Mucosa of rectum (tissue), 2 donors: ENCODE data around the gene AKR1B15.
A peak's percentile ranks its signal among the peaks of the same experiment; 100 is the strongest.

Source experiments
- H3K27ac ChIP-seq, 2 donors: one replicate each; pipeline ENCODE4 v1.7.0; 2013; ENCODE audit warnings: inconsistent platforms in 2 of 2, low read depth in 2 of 2, low read length in 2 of 2
- H3K27me3 ChIP-seq, 2 donors: one replicate each; pipeline ENCODE4 v1.7.0; 2013; ENCODE audit warnings: low read length in 2 of 2; ENCODE audit not compliant: control insufficient read depth in 2 of 2, insufficient read depth in 2 of 2
- H3K36me3 ChIP-seq, 2 donors: one replicate each; pipeline ENCODE4 v1.7.0; 2013; ENCODE audit warnings: low read length in 2 of 2; ENCODE audit not compliant: control insufficient read depth in 2 of 2, insufficient read depth in 2 of 2
- H3K4me1 ChIP-seq, 2 donors: one replicate each; pipeline ENCODE4 v1.7.0; 2013; ENCODE audit warnings: low read length in 2 of 2, mild to moderate bottlenecking in 1 of 2; ENCODE audit not compliant: control insufficient read depth in 2 of 2, insufficient read depth in 2 of 2
- H3K4me3 ChIP-seq, 2 donors: one replicate each; pipeline ENCODE4 v1.7.0; 2013; ENCODE audit warnings: low read length in 2 of 2
- H3K9ac ChIP-seq, 2 donors: one replicate each; pipeline ENCODE4 v1.7.0; 2013; ENCODE audit warnings: low read length in 2 of 2, low read depth in 1 of 2, mild to moderate bottlenecking in 1 of 2
- H3K9me3 ChIP-seq, 2 donors: one replicate each; pipeline ENCODE4 v1.7.0; 2013; ENCODE audit warnings: low read length in 2 of 2; ENCODE audit not compliant: control insufficient read depth in 2 of 2
- donor health status: healthy.
- donor health status: Normal muscosa, but diverticular disease.

Gene AKR1B15

DNA sequence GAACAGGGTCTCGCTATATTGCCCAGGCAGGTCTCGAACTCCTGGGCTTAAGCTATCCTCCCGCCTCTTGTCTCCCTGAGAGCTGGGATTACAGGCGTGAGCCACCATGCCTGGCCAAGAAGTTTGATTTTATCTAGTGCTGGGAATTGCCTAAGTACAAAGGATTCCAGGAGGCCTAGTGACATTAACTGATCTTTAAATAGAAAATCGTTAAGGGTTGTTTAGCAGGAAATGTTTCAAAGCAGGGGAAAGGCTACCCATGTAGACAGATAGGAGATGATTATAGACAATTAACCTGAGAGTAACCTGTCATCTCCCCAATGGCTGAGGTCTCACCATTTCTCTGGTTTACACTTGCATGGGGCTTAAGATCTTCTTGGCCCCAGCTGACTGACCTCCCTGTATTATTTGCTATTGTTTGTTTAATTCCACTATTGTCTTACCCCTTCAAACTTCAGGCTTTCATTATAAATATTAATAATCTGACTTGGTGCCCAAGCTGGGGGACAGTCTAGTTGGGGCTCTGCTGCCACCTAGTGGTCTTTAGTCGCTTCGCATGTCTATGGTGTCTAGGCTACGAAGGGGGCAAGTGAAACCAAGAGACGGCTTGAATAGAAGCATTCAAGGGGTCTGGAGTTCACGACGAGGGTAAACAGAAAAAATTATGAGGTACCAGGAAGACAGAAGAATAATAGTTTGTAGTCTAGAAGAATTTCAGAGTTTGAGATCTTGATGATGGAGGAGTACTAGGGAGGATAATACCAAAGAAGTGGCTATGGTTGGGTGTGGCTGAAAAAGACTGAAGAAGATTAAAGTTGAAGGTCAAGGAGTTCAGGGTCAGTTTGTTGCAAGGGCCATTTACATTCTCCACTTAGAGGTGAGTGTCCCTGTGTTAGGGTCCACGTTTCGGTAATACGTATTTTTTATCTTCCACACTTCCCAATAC lies 57.3 kb downstream of the AKR1B15 start:
- Histone ChIP-seq H3K27ac (no peak overlapping the region), H3K4me3 (peak overlapping the region; percentile 11 to 14), H3K9ac (no peak overlapping the region), H3K36me3 (no peaks in the 10 kb centered on the region), H3K4me1 (no peaks in the 10 kb centered on the region), H3K9me3 (no peaks in the 10 kb centered on the region), H3K27me3 (peaks cover 3 to 5% of the 10 kb centered on the region in 2 donors)

DNA sequence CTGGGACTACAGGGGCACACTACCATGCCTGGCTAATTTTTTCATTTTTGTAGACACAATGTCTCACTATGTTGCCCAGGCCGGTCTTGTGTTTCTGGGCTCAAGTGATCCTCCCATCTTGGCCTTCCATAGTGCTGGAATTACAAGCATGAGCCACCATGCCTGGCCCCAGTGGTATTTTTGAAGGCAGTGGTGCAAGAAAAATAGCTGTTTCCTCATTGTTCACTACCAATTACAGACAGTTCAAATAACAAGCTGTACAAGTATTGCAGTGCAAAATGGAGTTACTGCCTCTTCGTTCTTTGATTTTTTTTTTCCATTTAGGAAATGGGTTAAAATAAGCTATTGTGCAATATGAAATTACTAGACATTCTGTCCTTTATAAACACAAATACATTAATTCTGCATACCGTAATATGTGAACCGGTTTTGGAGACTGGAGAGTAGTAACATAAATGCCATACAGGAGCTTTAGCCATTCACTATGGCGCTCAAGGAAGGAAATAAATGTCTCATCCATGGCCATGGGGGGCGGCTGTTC lies 62.8 kb downstream of the AKR1B15 start:
- Histone ChIP-seq H3K27ac (no peak overlapping the region), H3K36me3 (no peaks in the 10 kb centered on the region), H3K4me1 (no peaks in the 10 kb centered on the region), H3K4me3 (no peak overlapping the region), H3K9ac (no peak overlapping the region), H3K27me3 (peaks cover 3% of the 10 kb centered on the region in 2 donors), H3K9me3 (no peaks in the 10 kb centered on the region)

DNA sequence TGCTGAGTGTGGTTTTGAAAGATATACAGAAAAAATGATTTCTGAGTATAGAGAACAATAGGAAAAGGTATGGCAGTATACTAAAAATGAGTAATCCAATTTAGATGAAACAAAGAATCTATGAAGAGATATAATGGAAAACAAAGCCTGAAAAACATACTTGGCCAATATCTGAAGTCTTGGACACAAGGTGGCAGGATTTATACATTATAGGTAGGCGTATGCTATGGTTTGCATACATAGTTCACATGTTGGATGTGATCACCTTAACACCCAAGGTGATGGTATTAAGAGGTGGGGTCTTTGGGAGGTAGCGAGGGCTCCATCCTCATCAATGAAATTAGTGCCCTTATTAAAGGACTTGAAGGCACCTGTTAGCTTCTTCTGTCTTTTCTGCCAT lies 63.3 kb downstream of the AKR1B15 start:
- H3K9ac ChIP-seq, result no peak overlapping the region
- peaks cover 0 to 3% of the 10 kb centered on the region in 2 donors for H3K27me3 ChIP-seq
- H3K27ac ChIP-seq, result no peak overlapping the region
- H3K36me3 ChIP-seq, result no peaks in the 10 kb centered on the region
- H3K4me1 ChIP-seq, result no peaks in the 10 kb centered on the region
- H3K9me3 ChIP-seq, result no peaks in the 10 kb centered on the region
- no peak overlapping the region for H3K4me3 ChIP-seq

DNA sequence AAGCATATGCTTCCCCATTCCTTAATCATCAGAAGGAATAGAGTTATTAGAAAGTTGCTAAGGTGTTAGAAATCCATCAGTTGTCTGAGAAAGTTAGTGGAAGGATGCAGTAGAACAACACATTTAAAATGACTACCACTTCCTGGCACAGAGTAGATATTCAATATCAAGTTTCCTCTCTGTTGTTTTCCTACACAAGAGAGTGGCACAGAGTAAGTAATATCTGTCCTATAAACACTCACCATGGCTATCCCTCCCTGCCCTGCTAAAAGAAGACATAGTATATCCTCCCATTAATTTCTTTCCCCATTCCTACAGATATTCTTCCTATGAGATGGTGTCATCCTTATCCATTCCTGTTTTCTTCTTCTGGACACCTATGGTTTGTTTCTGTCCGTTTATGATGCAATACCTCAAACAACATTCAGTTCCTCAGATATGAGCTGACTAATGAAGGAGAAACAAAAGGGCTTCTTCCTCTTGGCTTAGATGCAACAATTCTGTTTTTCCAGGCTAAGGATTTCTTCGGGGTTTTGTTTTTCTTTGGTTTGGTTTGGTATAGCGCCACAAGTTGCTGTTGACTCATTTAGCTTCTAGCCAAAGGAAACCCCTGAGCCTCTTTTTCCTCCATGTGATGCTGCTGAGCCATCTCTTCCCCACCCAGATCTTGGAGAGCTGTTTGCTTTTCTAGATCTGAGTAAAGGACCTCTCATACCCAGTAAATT lies 64.9 kb downstream of the AKR1B15 start:
- Histone ChIP-seq H3K4me1 (no peaks in the 10 kb centered on the region), H3K4me3 (no peak overlapping the region), H3K9ac (no peak overlapping the region), H3K27me3 (no peaks in the 10 kb centered on the region), H3K36me3 (no peaks in the 10 kb centered on the region), H3K9me3 (no peaks in the 10 kb centered on the region), H3K27ac (peak overlapping the region in 1 of 2 donors; percentile 35)

DNA sequence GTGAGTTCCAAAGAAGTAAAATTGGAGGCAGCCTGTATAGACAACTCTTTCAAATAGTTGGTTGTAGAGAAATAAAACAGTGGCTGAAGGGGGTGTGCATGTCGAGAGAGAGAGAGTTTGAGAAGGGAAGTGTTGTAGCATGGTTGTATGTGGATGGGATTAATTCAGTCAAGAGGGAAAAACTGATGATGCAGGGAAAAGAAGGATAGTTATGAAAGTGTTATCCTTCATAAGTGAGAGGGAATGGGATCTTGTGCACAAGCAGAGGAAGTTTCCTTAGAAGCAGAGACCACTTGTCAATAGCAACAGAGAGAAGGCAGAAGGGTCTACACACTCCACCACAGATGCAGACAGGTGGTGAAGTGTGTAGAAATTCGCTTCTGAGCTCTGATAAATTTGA lies 67.7 kb downstream of the AKR1B15 start:
- H3K4me3 ChIP-seq, result no peak overlapping the region
- H3K4me1 ChIP-seq, result no peaks in the 10 kb centered on the region
- H3K9ac ChIP-seq, result no peak overlapping the region
- no peak overlapping the region for H3K27ac ChIP-seq
- H3K27me3 ChIP-seq, result no peaks in the 10 kb centered on the region
- H3K36me3 ChIP-seq, result no peaks in the 10 kb centered on the region
- no peaks in the 10 kb centered on the region for H3K9me3 ChIP-seq

DNA sequence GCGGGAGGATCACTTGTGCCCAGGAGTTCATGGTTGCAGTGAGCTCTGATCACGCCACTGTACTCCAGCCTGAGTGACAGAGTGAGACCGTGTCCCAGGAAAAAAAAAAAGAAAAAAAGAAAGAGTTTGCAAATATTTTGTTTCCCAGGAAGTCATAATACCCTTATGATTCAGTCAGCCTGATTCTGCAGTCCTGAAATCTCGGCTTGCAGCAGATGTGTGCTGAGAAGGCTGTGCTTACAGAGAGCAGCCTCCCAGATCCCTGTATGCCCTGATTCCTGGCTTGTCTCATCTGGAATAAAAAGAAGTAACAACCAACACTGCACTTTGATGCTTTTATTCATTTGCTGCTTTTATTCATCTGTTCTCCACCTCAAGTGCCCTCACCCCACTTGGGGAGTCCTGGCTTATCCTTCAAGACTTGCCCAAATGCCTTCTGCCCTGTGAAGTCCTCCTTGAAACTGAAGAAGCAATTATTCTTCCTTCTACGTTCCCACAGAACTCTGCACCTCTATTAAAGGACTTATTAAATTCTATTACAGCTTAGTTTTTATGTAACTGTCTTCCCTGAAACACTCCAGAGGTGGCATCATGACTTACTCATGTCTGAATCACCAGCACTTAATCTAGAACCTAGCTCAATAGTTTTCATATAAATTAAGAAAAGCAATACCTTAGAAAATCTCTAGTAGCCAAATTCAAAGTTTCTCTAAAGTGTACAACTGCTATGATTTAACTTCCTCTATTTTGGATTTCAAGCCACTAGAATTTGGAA lies 70.0 kb downstream of the AKR1B15 start:
- H3K27ac ChIP-seq, result no peak overlapping the region
- H3K9ac ChIP-seq, result no peak overlapping the region
- no peaks in the 10 kb centered on the region for H3K9me3 ChIP-seq
- no peaks in the 10 kb centered on the region for H3K36me3 ChIP-seq
- H3K4me3 ChIP-seq, result no peak overlapping the region
- H3K27me3 ChIP-seq, result peaks cover 4 to 7% of the 10 kb centered on the region in 2 donors
- no peaks in the 10 kb centered on the region for H3K4me1 ChIP-seq

DNA sequence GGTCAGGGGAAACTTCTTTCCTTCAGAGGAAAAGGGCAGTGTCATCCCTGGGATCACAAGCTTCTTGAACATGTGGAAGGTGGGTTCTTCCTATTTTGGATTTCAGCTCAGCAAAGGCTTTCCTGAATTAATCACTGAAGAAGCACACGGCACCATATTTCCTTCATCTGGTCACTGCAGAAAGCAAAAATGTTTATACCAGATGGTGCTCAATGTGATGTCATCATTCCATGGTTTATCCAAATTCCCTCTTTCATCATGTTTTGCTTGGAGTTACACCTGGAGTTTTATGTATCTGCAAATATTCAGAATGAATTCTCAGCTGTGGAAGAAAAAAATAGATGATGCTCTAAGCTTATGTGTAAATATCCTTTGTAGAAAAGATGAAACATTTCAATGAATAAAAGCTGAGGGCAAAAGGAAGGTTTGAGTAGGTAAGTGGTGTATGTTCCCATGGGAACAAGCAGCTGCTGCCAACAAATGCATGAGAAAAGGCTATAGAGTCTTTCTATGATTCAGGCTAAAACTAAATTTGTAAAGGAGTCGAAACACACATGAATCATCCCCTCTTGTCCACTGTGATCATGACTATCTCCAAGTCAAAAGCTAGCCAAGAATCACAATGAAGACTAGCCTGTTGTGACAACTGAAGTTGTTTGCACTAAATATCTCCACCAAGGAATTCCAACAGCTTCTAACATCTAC lies 70.9 kb downstream of the AKR1B15 start:
- Histone ChIP-seq H3K27ac (no peak overlapping the region), H3K9me3 (no peaks in the 10 kb centered on the region), H3K4me1 (no peaks in the 10 kb centered on the region), H3K9ac (no peak overlapping the region), H3K36me3 (no peaks in the 10 kb centered on the region), H3K4me3 (no peak overlapping the region), H3K27me3 (peaks cover 4 to 7% of the 10 kb centered on the region in 2 donors)

DNA sequence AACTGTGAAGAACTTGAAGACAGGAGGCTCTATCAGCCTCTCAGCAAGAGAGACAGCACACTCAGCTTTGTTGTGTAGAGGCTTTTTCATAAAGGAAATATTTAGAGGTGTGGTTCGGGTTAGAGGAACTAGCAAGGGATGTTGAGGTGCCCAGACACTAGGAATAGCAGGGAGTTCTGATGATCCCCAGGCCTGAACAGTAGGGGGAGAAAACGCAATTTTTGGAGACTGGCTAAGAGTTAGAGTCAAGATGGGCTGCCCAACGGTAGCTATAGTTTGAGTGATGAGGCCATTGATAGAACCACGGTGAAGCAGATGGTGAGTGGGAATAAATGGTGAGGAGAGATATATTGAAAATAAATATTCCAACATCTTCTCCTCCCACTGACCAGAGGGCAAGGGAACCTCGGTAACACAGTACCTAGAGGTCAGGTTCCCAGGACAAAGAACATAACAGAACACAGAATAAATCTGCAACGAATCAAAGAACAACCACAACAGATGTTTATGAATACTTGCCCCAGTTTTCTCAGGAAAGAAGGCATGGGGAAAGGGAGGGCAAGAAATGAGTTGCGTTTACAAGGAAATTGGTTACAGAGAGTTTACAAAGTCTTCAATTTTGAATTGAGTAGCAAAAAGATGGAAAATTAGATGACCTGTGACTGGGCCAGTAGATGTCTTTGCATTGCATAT lies 73.5 kb downstream of the AKR1B15 start:
- Histone ChIP-seq H3K9ac (no peak overlapping the region), H3K36me3 (no peaks in the 10 kb centered on the region), H3K4me3 (no peak overlapping the region), H3K27me3 (peaks cover 4 to 7% of the 10 kb centered on the region in 2 donors), H3K4me1 (no peaks in the 10 kb centered on the region), H3K9me3 (no peaks in the 10 kb centered on the region), H3K27ac (no peak overlapping the region)

DNA sequence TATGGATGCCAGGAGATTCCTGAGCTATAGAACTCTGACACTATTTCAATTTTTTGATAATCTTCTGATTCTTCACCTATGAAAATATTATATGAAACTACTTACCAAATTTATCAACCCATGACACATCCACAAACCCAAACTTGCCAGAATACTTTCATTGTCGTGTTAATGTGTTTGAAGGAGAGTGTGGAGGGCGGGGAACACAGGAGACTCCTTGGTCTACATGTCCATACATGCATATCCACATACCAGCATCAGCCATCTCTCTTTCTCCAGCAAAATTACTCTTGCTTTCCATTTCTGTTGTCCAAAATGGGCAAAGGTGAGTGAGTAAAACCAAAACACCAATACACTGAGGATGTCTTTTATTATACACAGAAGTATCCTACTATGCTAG lies 74.3 kb downstream of the AKR1B15 start:
- Histone ChIP-seq H3K27me3 (peaks cover 6 to 7% of the 10 kb centered on the region in 2 donors), H3K27ac (no peak overlapping the region), H3K9me3 (no peaks in the 10 kb centered on the region), H3K4me3 (no peak overlapping the region), H3K36me3 (no peaks in the 10 kb centered on the region), H3K9ac (no peak overlapping the region), H3K4me1 (no peaks in the 10 kb centered on the region)
